ENCODE data around the gene STON2. TPM values are rescaled to one million over a fixed set of nuclear protein-coding genes. Genes with fewer than 3 reads are reported as not detected.
"Not testable (repeated sequence)": the region's sequence is repeated elsewhere in the genome, so short reads cannot be mapped to it uniquely, and the experiment has no call there.

The STON2 gene
- total and polyA plus RNA-seq, 12 donors, result 0.33 to 14.5 (median 5.7) TPM

- Histone ChIP-seq H3K9me3 (peaks cover 0 to 32% (median 6%) of the 10 kb centered on the region in 11 donors), H3K27ac (no peak overlapping the region), H3K4me3 (no peak overlapping the region), H3K27me3 (no peaks in the 10 kb centered on the region), H3K36me3 (no peaks in the 10 kb centered on the region), H3K4me1 (no peaks in the 10 kb centered on the region)
- ATAC-seq, result no peak
- 74 to 82% methylated on average over 2 of the region's 2 CpGs for whole genome bisulfite sequencing, 2 donors
- TF ChIP-seq CTCF (IDR thresholded peaks at IDR 0.05), result no peak
- DNase-seq, result no peak
- intact Hi-C loops (cut with DNase I), result no loop called here
Measured at GRCh38 chr14:81243499-81243898, 156.6 kb downstream of the STON2 start.

GRCh38 chr14:81236849-81237248 is 163.3 kb downstream of the STON2 start:
- H3K9me3 ChIP-seq, result peaks cover 0 to 11% (median 0%) of the 10 kb centered on the region in 11 donors
- H3K27me3 ChIP-seq; H3K27ac ChIP-seq; H3K4me3 ChIP-seq; ATAC-seq; intact Hi-C loops (cut with DNase I); H3K36me3 ChIP-seq; DNase-seq; H3K4me1 ChIP-seq: not testable (repeated sequence)
- 58 to 64% methylated on average over 2 of the region's 2 CpGs for WGBS, 2 donors

- WGBS, 2 donors, result 93 to 98% methylated on average over 19 to 20 of the region's 20 CpGs
- intact Hi-C loops (cut with DNase I), result no loop called here
- Histone ChIP-seq H3K27ac (no peak overlapping the region), H3K27me3 (no peaks in the 10 kb centered on the region), H3K36me3 (no peaks in the 10 kb centered on the region), H3K9me3 (peaks cover 0 to 6% (median 0%) of the 10 kb centered on the region in 11 donors), H3K4me1 (no peaks in the 10 kb centered on the region), H3K4me3 (no peak overlapping the region)
- TF ChIP-seq CTCF (IDR thresholded peaks at IDR 0.05), result no peak
- no peak for DNase-seq
- ATAC-seq, result no peak
Measured at GRCh38 chr14:81236138-81236537, 164.0 kb downstream of the STON2 start.

GRCh38 chr14:81235096-81235495 is 165.0 kb downstream of the STON2 start:
- 65 to 69% methylated on average over 2 of the region's 2 CpGs for whole genome bisulfite sequencing, 2 donors
- DNase-seq (no peak), ATAC-seq (no peak)
- Histone ChIP-seq H3K27ac (no peak overlapping the region), H3K4me1 (no peaks in the 10 kb centered on the region), H3K27me3 (no peaks in the 10 kb centered on the region), H3K36me3 (no peaks in the 10 kb centered on the region), H3K9me3 (peaks cover 0 to 3% (median 0%) of the 10 kb centered on the region in 11 donors), H3K4me3 (no peak overlapping the region)
- TF ChIP-seq CTCF (IDR thresholded peaks at IDR 0.05), result no peak
- intact Hi-C loops (cut with DNase I), result no loop called here

- DNase-seq (no peak), ATAC-seq (no peak)
- Histone ChIP-seq H3K36me3 (no peaks in the 10 kb centered on the region), H3K27ac (no peak overlapping the region), H3K27me3 (no peaks in the 10 kb centered on the region), H3K4me3 (no peak overlapping the region), H3K9me3 (peaks cover 0 to 3% (median 0%) of the 10 kb centered on the region in 11 donors), H3K4me1 (no peaks in the 10 kb centered on the region)
- no peak for TF ChIP-seq CTCF (IDR thresholded peaks at IDR 0.05)
- intact Hi-C loops (cut with DNase I), result no loop called here
Measured at GRCh38 chr14:81234278-81234677, 165.8 kb downstream of the STON2 start.
